KMS-11 (cell line): Measurements from ENCODE around the gene FBXO21.

Experiments
- H2AFZ ChIP-seq: fragments of 200-600 bp; sonication (generic); 2 replicates; pipeline ENCODE4 v1.6.1; 2016; ENCODE audit warnings: antibody characterized with exemption, mixed run types, low read depth
- H3K27ac ChIP-seq: fragments of 200-600 bp; sonication (generic); 2 replicates; pipeline ENCODE4 v1.6.1; 2016; ENCODE audit warnings: mild to moderate bottlenecking, mixed run types
- H3K27me3 ChIP-seq: fragments of 200-600 bp; sonication (generic); 2 replicates; pipeline ENCODE4 v1.6.1; 2017; ENCODE audit warnings: mild to moderate bottlenecking, low read depth, mixed run types, moderate library complexity; ENCODE audit not compliant: insufficient read depth
- H3K36me3 ChIP-seq: fragments of 200-600 bp; sonication (generic); 2 replicates; pipeline ENCODE4 v1.6.1; 2017; ENCODE audit warnings: mild to moderate bottlenecking, mixed run types; ENCODE audit not compliant: insufficient read depth
- H3K4me1 ChIP-seq: fragments of 200-600 bp; sonication (generic); 2 replicates; pipeline ENCODE4 v1.6.1; 2016; ENCODE audit warnings: mild to moderate bottlenecking, low read depth, mixed run types; ENCODE audit not compliant: poor library complexity, severe bottlenecking
- H3K4me2 ChIP-seq: fragments of 200-600 bp; sonication (generic); 2 replicates; pipeline ENCODE4 v1.7.0; 2016; ENCODE audit warnings: mild to moderate bottlenecking, mixed run types
- H3K4me3 ChIP-seq: fragments of 200-600 bp; sonication (generic); IDR thresholded peaks from 2 replicates; pipeline ENCODE4 v1.6.1; 2017; ENCODE audit warnings: low read depth, low read length, mixed read lengths; ENCODE audit not compliant: insufficient read depth
- H3K79me2 ChIP-seq: fragments of 200-600 bp; sonication (generic); 2 replicates; pipeline ENCODE4 v1.6.1; 2016; ENCODE audit warnings: low read depth, mixed run types; ENCODE audit not compliant: insufficient read depth
- H3K9ac ChIP-seq: fragments of 200-600 bp; sonication (generic); 2 replicates; pipeline ENCODE4 v1.6.1; 2016; ENCODE audit warnings: mild to moderate bottlenecking, mixed run types
- H4K20me1 ChIP-seq: fragments of 200-600 bp; sonication (generic); 2 replicates; pipeline ENCODE4 v1.6.1; 2016; ENCODE audit warnings: mild to moderate bottlenecking, mixed run types; ENCODE audit not compliant: insufficient read depth
- CTCF ChIP-seq: fragments of 200-600 bp; sonication (generic); conservative IDR thresholded peaks from 2 replicates; pipeline ENCODE4 v1.6.1; 2017; ENCODE audit warnings: low read depth, mild to moderate bottlenecking, antibody characterized with exemption, low read length, moderate library complexity, mixed read lengths

FBXO21 gene

GRCh38 chr12:117192057-117192456 lies 1.8 kb upstream of the FBXO21 start:
- no peak overlapping the region for H3K4me3 ChIP-seq
- TF ChIP-seq CTCF = no peak
- no peak overlapping the region for H3K9ac ChIP-seq
- no peaks in the 10 kb centered on the region for H3K27me3 ChIP-seq
- H3K79me2 ChIP-seq = peaks cover 21% of the 10 kb centered on the region; the same call in 1 of the 2 replicates
- no peaks in the 10 kb centered on the region for H3K36me3 ChIP-seq
- H4K20me1 ChIP-seq = no peaks in the 10 kb centered on the region
- no peak overlapping the region for H3K27ac ChIP-seq
- H2AFZ ChIP-seq = no peak overlapping the region
- H3K4me2 ChIP-seq = no peak overlapping the region
- peaks cover 18% of the 10 kb centered on the region for H3K4me1 ChIP-seq

- H4K20me1 ChIP-seq = no peaks in the 10 kb centered on the region
- no peak overlapping the region for H3K27ac ChIP-seq
- no peak for TF ChIP-seq CTCF
- no peak overlapping the region for H3K4me3 ChIP-seq
- H3K9ac ChIP-seq = peak overlapping the region; percentile 58; the same call in 1 of the 2 replicates
- peaks cover 21% of the 10 kb centered on the region; the same call in 1 of the 2 replicates for H3K79me2 ChIP-seq
- H2AFZ ChIP-seq = peak overlapping the region; percentile 64; the same call in 1 of the 2 replicates
- peak overlapping the region; percentile 71 for H3K4me2 ChIP-seq
- H3K36me3 ChIP-seq = no peaks in the 10 kb centered on the region
- no peaks in the 10 kb centered on the region for H3K27me3 ChIP-seq
- H3K4me1 ChIP-seq = peaks cover 18% of the 10 kb centered on the region
These were observed 503 bp downstream of the FBXO21 start for GRCh38 chr12:117189725-117190209.

GRCh38 chr12:117188961-117189724 lies 1.1 kb downstream of the FBXO21 start:
- Histone ChIP-seq H3K9ac (peak overlapping the region; percentile 58; the same call in 1 of the 2 replicates), H3K27ac (no peak overlapping the region), H3K4me2 (peak overlapping the region; percentile 71), H4K20me1 (no peaks in the 10 kb centered on the region), H3K27me3 (no peaks in the 10 kb centered on the region), H3K4me1 (peaks cover 18% of the 10 kb centered on the region), H3K4me3 (no peak overlapping the region), H2AFZ (peak overlapping the region; percentile 49; the same call in 1 of the 2 replicates), H3K79me2 (peaks cover 21% of the 10 kb centered on the region; the same call in 1 of the 2 replicates), H3K36me3 (no peaks in the 10 kb centered on the region)
- TF ChIP-seq CTCF = no peak

- Histone ChIP-seq H3K4me1 (peaks cover 18% of the 10 kb centered on the region), H3K9ac (no peak overlapping the region), H3K27ac (no peak overlapping the region), H3K4me3 (no peak overlapping the region), H3K79me2 (peaks cover 21% of the 10 kb centered on the region; the same call in 1 of the 2 replicates), H2AFZ (no peak overlapping the region), H3K4me2 (no peak overlapping the region; the same call in 1 of the 2 replicates), H3K36me3 (no peaks in the 10 kb centered on the region), H3K27me3 (no peaks in the 10 kb centered on the region), H4K20me1 (no peaks in the 10 kb centered on the region)
- no peak for TF ChIP-seq CTCF
These were observed 2.1 kb downstream of the FBXO21 start for GRCh38 chr12:117188121-117188665.
